ENCODE results near the gene ENTREP1.

The ENTREP1 gene

GRCh38 chr9:69319324-69320025 is 5.5 kb upstream of the ENTREP1 start:
- no peak for DNase-seq

DNA sequence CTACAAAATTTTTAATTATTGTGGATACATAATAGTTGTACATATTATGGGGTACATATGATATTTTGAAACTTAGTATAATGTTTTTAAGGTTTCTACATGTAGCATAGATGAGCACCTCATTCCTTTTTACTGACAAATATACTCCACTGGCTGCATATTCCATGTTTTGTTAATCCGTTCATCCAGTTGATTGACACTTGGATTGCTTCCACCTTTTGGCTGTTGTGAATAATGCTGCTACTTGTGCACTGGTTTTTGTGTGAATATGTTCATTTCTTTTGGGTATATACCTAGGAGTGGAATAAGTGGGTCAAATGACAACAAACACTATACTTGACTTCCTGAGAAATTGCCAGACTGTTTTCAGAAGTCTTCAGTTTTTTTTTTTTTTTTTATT is 2.8 kb upstream of the ENTREP1 start:
- no peak for DNase-seq

DNA sequence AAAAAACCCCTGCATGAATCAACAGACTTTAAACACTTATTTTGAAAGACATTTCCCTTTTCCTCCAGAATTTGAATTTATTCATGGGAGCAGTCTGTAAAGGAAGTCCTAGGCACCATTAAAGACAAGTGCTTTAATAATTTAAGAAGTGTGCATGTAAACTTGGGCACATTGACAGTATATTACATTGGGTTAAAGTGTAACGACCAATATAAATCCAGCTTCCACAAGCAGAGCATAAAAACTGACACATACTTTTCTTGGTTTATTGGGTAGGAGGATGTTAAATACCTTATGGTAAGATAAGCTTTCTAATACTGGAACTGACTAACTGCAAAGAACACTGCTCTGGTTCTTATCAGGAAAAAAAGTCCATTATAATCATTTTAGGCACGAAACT is 1.2 kb upstream of the ENTREP1 start:
- no peak for DNase-seq

GRCh38 chr9:69325409-69326212 is 596 bp downstream of the ENTREP1 start:
- DNase-seq = no peak

DNA sequence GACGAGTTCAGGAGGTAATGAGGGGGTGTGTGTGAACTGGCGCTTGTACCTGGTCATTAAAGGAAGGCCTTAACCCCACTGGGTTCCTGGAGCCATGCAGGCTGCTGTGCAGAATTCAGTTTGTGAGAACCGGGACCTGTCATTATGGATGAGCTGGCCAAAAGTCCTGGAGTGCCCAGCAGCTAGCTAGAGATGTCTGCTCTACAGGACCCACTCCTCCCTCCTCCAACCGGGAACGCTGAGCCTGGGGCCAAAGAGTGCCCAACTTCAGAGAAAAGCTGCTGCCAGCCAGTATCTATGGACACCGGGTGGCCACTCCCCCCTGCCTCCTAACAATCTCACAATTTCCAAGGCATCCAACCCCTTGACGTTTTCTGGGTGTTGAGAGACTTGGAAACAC is 1.2 kb downstream of the ENTREP1 start:
- no peak for DNase-seq

- no peak for DNase-seq
These were observed 5.6 kb downstream of the ENTREP1 start for GRCh38 chr9:69330580-69330979.

DNA sequence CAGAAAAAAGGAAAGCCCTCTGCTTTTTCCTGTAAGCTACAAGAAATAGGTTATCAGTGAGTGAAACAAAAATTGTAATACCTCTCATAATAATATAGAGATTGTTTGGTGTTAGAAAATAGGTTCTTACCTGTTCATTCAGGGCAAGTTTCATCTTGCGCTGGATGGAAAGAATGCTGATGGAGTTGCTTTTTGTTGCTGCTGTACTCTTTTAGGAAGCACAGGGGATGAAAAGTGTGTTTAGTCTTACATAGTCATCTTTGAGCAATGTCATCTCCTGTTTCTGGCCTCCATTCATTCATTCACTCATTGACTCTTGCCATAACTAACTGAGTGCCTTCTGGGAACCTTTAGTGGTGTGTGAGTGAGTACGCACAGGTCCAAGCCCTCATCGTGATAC is 6.4 kb downstream of the ENTREP1 start:
- no peak for DNase-seq

DNA sequence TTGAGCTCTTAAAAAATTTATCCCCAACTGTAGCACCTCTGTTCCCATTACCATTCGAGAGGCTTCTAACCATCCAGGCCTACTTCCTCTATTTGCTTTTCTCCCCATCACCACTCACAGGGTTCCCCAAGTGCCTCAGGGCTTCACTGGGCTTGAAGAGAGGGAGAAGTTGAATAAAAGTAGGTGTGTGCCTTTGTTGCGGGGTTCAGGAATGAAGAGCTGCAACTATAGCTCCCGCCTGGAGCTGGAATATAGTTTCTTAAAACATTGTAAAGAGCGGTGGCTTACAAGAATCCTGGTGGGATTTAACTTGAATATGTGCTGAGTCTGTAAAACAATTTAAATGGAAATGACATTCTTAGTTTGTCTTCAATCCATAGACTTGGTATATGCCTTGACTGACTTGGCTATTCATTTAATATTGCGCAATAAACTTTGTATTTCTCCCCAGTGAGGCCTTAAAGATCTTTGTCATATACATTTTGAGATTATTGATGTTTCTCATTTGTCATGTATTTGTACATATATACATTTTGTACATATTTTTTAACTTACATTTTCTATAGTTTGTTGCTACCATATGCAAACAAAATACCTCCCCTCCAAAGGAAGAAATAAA is 7.2 kb downstream of the ENTREP1 start:
- no peak for DNase-seq

GRCh38 chr9:69333716-69334115 is 8.7 kb downstream of the ENTREP1 start:
- no peak for DNase-seq

DNA sequence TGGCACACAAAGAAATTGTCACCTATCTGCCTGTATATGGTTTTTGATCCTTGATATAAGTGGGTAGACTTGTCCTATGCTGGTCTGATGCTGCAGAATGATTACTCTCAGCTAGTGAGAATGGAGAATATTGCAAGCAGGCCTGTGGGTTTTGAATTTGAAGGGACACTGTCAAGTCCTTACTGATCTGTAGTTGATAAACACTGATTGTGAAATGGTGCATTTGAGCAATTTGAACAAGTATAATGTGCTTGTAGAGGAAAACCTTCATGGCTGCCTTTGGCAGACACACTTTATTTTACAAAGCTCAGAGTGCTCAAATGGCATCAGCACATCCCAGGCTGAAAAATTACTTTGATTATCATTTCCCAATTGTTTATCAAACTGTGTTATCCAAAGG is 9.3 kb downstream of the ENTREP1 start:
- DNase-seq = no peak

DNA sequence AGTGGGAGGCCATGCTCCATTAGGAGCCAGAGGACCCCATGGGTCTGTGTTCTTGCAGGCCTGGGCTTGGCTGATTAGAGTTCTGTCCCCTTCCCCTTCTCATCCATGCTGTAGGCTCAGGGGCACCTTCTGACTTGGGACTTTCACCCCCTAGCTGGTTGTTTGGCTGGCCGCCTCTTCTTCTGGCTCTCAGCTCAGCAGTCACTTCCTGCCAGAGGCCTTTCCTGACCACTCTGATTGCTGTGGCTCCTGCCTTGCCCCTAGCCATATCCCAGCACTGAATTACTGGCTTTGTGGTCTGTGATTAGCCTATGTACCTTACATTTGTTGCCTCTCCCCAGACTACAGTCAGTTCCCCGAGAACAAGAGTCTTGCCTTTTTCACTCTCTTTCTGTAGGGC is 14.6 kb downstream of the ENTREP1 start:
- no peak for DNase-seq

- no peak for DNase-seq
These were observed 15.6 kb downstream of the ENTREP1 start for GRCh38 chr9:69340631-69341030.

DNA sequence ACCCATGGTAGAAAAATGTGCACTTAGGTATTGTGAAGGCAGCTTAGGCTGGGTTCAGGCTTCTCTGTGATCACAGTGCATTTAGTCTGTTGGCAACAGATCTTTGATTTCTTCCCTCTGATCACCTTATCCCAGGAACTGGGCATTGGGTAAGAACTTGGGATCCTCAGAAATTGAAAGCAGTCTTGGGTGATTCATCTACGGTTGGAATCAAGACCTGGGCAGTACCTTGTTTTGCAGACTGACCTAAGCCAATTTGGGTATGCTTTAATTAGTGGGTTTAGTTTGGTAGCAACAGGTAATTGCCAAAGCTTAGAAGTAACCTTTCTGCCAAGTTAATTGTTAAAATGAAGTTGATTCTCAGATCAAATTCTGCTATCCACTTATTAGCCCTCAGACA is 17.8 kb downstream of the ENTREP1 start:
- DNase-seq = no peak

DNA sequence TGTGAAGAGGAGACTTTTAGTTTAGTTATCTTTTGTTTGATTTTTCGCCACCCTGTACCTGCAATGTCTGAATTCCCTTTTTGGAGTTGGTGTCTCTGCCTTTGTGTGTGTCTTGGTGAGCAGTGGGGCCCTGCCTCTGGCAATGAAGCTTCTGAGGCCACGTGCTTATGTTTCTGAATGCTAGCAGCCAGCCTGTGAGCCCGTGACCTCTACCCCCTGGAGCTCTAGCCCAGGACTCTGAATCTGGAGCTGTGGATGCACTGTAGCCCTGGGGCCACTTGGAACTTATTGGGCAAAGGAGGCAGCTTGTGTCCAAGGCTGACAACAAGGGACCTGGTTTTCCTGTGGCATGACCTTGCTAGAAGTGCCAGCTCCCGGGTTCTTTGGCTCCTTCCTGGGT is 19.4 kb downstream of the ENTREP1 start:
- DNase-seq = no peak

DNA sequence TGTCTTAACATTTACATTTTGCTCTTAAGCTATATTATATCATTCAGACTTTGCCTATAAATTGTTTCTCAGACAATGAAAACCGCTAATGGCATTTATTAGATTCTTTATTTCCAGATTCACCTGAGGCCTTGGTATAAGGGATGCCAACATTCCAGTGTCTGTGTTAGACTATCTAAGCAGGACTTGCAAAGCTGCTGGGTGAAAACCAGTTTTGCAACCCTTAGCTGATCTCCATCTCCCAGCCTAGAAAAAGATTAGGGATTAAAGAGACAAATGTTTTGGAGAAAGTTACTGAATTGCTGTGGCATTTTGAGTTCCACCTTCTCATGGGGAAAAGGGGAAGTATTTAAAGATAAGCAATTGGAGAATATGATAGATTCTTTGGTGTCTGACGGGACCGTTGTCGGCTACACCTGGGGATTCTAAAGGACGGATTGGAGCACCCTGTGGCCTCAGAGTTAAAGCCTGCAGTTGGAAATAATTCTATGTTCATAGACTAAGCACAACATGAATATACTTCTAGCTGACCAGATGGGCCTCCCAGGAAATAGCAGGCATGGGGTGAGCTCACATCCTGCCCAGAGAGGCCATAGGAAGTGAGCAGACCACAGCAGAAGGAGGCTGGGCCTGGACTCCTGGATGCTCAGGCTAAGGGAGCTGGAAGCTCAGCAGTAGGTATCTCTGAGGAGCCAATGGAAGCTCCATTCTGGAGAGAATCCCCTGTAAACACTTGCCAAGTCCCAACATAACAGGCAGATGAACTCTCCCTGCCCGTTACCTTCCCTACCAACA is 21.8 kb downstream of the ENTREP1 start:
- DNase-seq = no peak

DNA sequence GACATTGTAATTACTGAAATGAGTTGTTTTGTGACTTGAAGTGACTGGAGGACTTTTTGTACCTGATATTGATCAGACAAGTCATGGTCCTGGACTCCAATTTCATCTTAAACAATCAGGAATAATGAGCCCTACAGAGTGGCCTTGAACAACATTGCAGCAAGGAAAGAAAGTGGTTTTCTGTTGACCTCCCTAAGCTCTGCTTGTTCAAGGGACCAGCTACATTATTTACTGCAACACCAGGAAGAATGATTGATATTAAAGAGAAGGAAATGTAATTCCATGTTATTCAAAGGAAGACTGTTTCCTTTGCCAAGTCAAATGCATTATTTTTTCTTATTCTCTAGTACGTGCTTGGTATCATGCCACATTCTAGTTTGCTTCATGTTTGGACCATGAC is 22.6 kb downstream of the ENTREP1 start:
- no peak for DNase-seq

DNA sequence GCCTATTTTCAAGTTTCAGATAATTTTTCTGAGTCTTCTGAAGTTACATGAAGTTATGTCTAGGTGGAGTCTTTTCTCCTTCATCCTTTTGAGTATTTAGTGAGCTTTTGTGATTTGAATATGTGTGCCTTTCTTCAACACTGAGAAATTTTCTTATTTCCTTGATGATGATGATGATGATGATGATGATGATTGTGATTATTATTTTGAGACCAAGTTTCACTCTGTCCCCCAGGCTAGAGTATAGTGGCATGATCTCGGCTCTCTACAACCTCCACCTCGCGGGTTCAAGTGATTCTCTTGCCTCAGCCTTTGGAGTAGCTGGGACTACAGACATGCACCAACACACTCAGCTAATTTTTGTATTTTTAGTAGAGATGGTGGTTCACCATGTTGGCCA is 26.2 kb downstream of the ENTREP1 start:
- DNase-seq = no peak

- no peak for DNase-seq
These were observed 30.2 kb downstream of the ENTREP1 start for GRCh38 chr9:69355232-69355631.

DNA sequence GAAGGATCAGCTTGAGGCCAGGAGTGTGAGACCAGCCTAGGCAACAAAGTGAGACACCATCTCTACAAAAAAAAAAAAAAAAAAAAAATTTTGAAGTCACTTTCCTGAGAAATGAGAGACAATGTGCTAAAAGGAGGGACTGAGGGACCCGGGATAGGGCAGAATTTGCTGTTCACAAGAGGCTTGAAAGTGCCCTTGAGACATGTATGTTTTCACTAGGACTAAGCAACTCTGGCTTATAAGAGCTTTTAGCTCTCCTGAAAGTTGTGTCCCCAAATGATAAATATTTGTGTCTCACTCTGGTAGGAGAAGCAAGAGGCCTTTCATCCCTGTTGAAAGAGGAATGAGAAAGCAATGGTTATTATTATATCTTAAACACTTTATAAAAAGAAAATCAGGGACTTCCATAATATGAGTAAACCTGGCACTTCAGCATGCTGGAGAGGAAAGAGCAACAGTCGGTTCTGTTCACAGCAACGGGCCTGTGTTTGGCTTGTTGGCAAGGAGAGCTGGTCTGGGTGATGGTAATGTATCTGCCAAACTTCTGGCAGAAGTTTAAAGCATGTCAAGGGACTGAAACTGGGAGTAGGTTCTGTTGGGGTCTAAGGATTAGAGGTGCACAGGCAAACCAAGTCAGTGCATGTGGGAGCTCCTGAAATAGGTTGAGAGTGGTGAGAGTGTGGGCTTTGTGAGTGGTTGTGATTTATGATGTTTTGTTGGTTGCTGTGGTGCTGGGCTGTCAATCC is 32.2 kb downstream of the ENTREP1 start:
- no peak for DNase-seq

DNA sequence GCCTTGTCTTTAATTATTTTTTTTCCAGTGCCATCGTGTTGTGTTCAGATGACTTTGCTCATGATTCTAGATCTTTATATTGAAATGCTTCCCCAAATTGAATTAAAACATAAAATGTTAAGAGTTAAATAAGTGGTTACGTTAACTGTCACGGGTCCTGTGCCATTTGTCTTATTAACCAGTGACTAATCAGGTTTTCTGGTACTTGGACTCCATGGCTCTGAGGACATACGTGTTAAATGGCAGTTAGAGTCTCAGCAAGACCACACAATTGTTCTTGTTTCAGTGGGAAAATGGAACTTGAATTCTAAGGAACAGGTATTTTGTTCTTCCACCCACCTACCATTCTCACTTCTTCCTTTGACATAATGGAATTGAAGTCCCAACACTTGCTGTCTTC is 32.8 kb downstream of the ENTREP1 start:
- DNase-seq = no peak

GRCh38 chr9:69363191-69363590 is 38.2 kb downstream of the ENTREP1 start:
- no peak for DNase-seq

DNA sequence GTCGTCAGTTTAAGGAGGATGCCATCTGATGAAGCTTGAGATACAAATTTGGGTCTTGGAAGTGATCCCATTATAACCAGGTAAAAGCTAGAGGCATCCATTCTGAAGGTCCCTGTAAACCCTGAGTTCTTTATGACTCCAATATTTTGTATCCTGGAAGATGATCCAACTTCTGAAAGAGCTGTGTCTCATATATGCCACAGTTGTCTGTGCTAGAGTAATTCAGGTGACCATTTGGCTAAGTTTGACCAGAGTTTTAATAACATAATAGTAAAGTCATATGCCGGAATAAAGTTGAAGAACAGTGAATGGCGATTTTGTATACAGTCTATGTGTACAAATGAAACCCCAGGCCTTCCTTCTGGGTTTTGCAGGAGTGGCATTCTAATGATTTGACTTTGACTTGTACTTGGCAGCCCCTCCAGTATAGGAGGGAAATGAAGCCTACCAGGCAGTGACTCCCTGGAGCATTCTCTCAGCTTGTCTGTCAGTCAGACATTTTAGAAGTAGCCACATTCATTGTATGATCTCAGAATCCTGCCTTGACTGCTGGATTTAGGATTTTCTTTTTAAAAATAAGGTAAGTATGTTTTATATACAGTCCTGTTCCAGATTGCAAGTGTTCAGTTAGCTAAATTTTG is 39.6 kb downstream of the ENTREP1 start:
- no peak for DNase-seq

Measured in KG1 (cell line).